Activated CD4-positive, alpha-beta T cell treated with anti-CD3 and anti-CD28 coated beads, Interleukin-2, amount 50 U/mL, for 4 hours (primary cell): Measurements from ENCODE around the gene TOMM40L.

Experiments
- DNase-seq, 2 experiments: peaks; one replicate each; pipeline ENCODE4 v3.0.0-alpha.2; 2020

Gene TOMM40L

GRCh38 chr1:161258439-161259344 lies 32.8 kb downstream of the TOMM40L start, which contains the start of gene PCP4L1:
Gene PCP4L1, plus strand, starts transcription at chr1:161258745. Its CDS starts 230 bp downstream, at chr1:161258975.
- peak in 1 of 2 experiments; percentile 3 for DNase-seq

- DNase-seq: no peak
Observed at GRCh38 chr1:161259345-161259702, 33.5 kb downstream of the TOMM40L start.

- DNase-seq: no peak
Observed at GRCh38 chr1:161259765-161260164, 33.9 kb downstream of the TOMM40L start.

- DNase-seq: no peak
Observed at GRCh38 chr1:161260376-161261260, 34.8 kb downstream of the TOMM40L start.

- DNase-seq: no peak
Observed at GRCh38 chr1:161261261-161262235, 35.7 kb downstream of the TOMM40L start.

- DNase-seq: no peak
Observed at GRCh38 chr1:161265305-161265704, 39.4 kb downstream of the TOMM40L start.

- no peak for DNase-seq
Observed at GRCh38 chr1:161266202-161266601, 40.3 kb downstream of the TOMM40L start.

GRCh38 chr1:161266836-161267235 lies 41.0 kb downstream of the TOMM40L start:
- DNase-seq: no peak

GRCh38 chr1:161267321-161267720 lies 41.5 kb downstream of the TOMM40L start:
- no peak for DNase-seq

GRCh38 chr1:161273402-161273801 lies 47.5 kb downstream of the TOMM40L start:
- DNase-seq: no peak

- no peak for DNase-seq
Observed at GRCh38 chr1:161274874-161275273, 49.0 kb downstream of the TOMM40L start.
